H9 (cell line): Measurements from ENCODE around the gene FDX2. TPM values are rescaled to one million over a fixed set of nuclear protein-coding genes. Genes with fewer than 3 reads are reported as not detected.

Experiments
- DNase-seq: peaks from one replicate; pipeline ENCODE4 v3.0.0-alpha.2; 2017
- H2AFZ ChIP-seq: one replicate; pipeline ENCODE4 v1.6.1; 2013; ENCODE audit warnings: mild to moderate bottlenecking, low read length, control low read depth, moderate library complexity
- H2AK5ac ChIP-seq: 2 replicates; pipeline ENCODE4 v1.6.1; 2013; ENCODE audit warnings: low read length, control low read depth, mixed read lengths; ENCODE audit not compliant: insufficient read length
- H2BK120ac ChIP-seq: one replicate; pipeline ENCODE4 v1.6.1; 2013; ENCODE audit warnings: low read depth, mild to moderate bottlenecking, low read length, control low read depth, inconsistent platforms; ENCODE audit not compliant: poor library complexity, severe bottlenecking
- H2BK12ac ChIP-seq: 2 replicates; pipeline ENCODE4 v1.6.1; 2013; ENCODE audit warnings: low read length, control low read depth, mixed read lengths, low read depth; ENCODE audit not compliant: insufficient read length
- H2BK15ac ChIP-seq: 2 replicates; pipeline ENCODE4 v1.6.1; 2013; ENCODE audit warnings: low read depth, low read length, control low read depth
- H2BK20ac ChIP-seq: one replicate; pipeline ENCODE4 v1.6.1; 2013; ENCODE audit warnings: low read depth, mild to moderate bottlenecking, low read length, control low read depth, inconsistent platforms; ENCODE audit not compliant: poor library complexity, severe bottlenecking
- H2BK5ac ChIP-seq: 2 replicates; pipeline ENCODE4 v1.6.1; 2013; ENCODE audit warnings: low read length, control low read depth, mixed read lengths; ENCODE audit not compliant: insufficient read length
- H3K14ac ChIP-seq: 2 replicates; pipeline ENCODE4 v1.6.1; 2013; ENCODE audit warnings: low read length, control low read depth; ENCODE audit not compliant: insufficient read depth
- H3K18ac ChIP-seq: 2 replicates; pipeline ENCODE4 v1.6.1; 2013; ENCODE audit warnings: low read depth, mild to moderate bottlenecking, mixed read lengths, low read length, control low read depth; ENCODE audit not compliant: insufficient read length
- H3K23ac ChIP-seq: 2 replicates; pipeline ENCODE4 v1.6.1; 2013; ENCODE audit warnings: low read length, control low read depth, mixed read lengths, low read depth; ENCODE audit not compliant: insufficient read length
- H3K23me2 ChIP-seq: 2 replicates; pipeline ENCODE4 v1.6.1; 2013; ENCODE audit warnings: low read depth, mild to moderate bottlenecking, mixed read lengths, low read length, control low read depth; ENCODE audit not compliant: insufficient read length, poor library complexity, severe bottlenecking
- H3K27ac ChIP-seq: 2 replicates; pipeline ENCODE4 v1.5.1; 2013; ENCODE audit warnings: low read length, control low read depth, mixed read lengths, low read depth; ENCODE audit not compliant: insufficient read length
- H3K27me3 ChIP-seq: 2 replicates; pipeline ENCODE4 v1.6.1; 2013; ENCODE audit warnings: low read length, control low read depth, inconsistent platforms; ENCODE audit not compliant: insufficient read depth
- H3K4ac ChIP-seq: 2 replicates; pipeline ENCODE4 v1.6.1; 2013; ENCODE audit warnings: low read depth, mild to moderate bottlenecking, control low read depth, inconsistent platforms, low read length, moderate library complexity
- H3K4me1 ChIP-seq: 2 replicates; pipeline ENCODE4 v1.6.1; 2013; ENCODE audit warnings: low read length, control low read depth, inconsistent platforms; ENCODE audit not compliant: insufficient read depth
- H3K4me2 ChIP-seq: 2 replicates; pipeline ENCODE4 v1.6.1; 2013; ENCODE audit warnings: low read length, control low read depth, mixed read lengths; ENCODE audit not compliant: insufficient read length, insufficient read depth
- H3K56ac ChIP-seq: 2 replicates; pipeline ENCODE4 v1.6.1; 2013; ENCODE audit warnings: low read depth, mild to moderate bottlenecking, mixed read lengths, low read length, control low read depth; ENCODE audit not compliant: insufficient read length
- H3K79me1 ChIP-seq: 2 replicates; pipeline ENCODE4 v1.6.1; 2013; ENCODE audit warnings: low read depth, mild to moderate bottlenecking, moderate library complexity, low read length, control low read depth, inconsistent platforms; ENCODE audit not compliant: insufficient read depth, poor library complexity, severe bottlenecking
- H3K79me2 ChIP-seq: 2 replicates; pipeline ENCODE4 v1.6.1; 2013; ENCODE audit warnings: low read length, control low read depth, inconsistent platforms; ENCODE audit not compliant: insufficient read depth
- H3K9ac ChIP-seq: 2 replicates; pipeline ENCODE4 v1.6.1; 2013; ENCODE audit warnings: low read length, control low read depth, mixed read lengths; ENCODE audit not compliant: insufficient read length; ENCODE audit errors: extremely low read depth
- H3K9me3 ChIP-seq: one replicate; pipeline ENCODE4 v1.6.1; 2013; ENCODE audit warnings: low read depth, low read length, inconsistent platforms; ENCODE audit not compliant: control insufficient read depth
- H3T11ph ChIP-seq: one replicate; pipeline ENCODE4 v1.6.1; 2013; ENCODE audit warnings: mild to moderate bottlenecking, low read length, control low read depth, inconsistent platforms
- H4K20me1 ChIP-seq: one replicate; pipeline ENCODE4 v1.6.1; 2013; ENCODE audit not compliant: control insufficient read depth, insufficient read length, insufficient read depth
- H4K5ac ChIP-seq: 2 replicates; pipeline ENCODE4 v1.6.1; 2013; ENCODE audit warnings: low read depth, mild to moderate bottlenecking, mixed read lengths, low read length, control low read depth; ENCODE audit not compliant: insufficient read length
- H4K8ac ChIP-seq: replicated peaks from 2 replicates; pipeline ENCODE4 v1.6.1; 2013; ENCODE audit warnings: low read length, control low read depth, mixed read lengths, low read depth; ENCODE audit not compliant: insufficient read length
- H4K91ac ChIP-seq: 2 replicates; pipeline ENCODE4 v1.6.1; 2013; ENCODE audit warnings: low read depth, mild to moderate bottlenecking, moderate library complexity, mixed read lengths, low read length, control low read depth; ENCODE audit not compliant: insufficient read length
- H3K27ac Mint-ChIP-seq, 3 experiments: 2 replicates in 2 of 3; 3 replicates in 1 of 3; pipeline ENCODE4 v1.8.0; 2020 to 2021; ENCODE audit warnings: mixed read lengths in 3 of 3, mild to moderate bottlenecking in 1 of 3, moderate library complexity in 1 of 3
- H3K27me3 Mint-ChIP-seq: 2 replicates; pipeline ENCODE4 v1.8.0; 2021; ENCODE audit warnings: low read depth, mild to moderate bottlenecking, moderate library complexity, mixed read lengths
- H3K36me3 Mint-ChIP-seq, 3 experiments: 2 replicates in 2 of 3; 3 replicates in 1 of 3; pipeline ENCODE4 v1.8.0; 2020 to 2021; ENCODE audit warnings: low read depth in 3 of 3, mixed read lengths in 3 of 3; ENCODE audit not compliant: insufficient read depth in 1 of 3
- H3K4me1 Mint-ChIP-seq, 2 experiments: 2 replicates each; pipeline ENCODE4 v1.8.0; 2020; ENCODE audit warnings: mixed read lengths in 2 of 2
- H3K4me3 Mint-ChIP-seq, 2 experiments: 2 replicates in 1 of 2; 3 replicates in 1 of 2; pipeline ENCODE4 v1.8.0; 2020 to 2021; ENCODE audit warnings: mild to moderate bottlenecking in 2 of 2, mixed read lengths in 2 of 2, moderate library complexity in 1 of 2
- H3K9me3 Mint-ChIP-seq, 2 experiments: 2 replicates in 1 of 2; 3 replicates in 1 of 2; pipeline ENCODE4 v1.8.0; 2020; ENCODE audit warnings: mild to moderate bottlenecking in 2 of 2, mixed read lengths in 2 of 2, moderate library complexity in 1 of 2
- WGBS: extraction: QIAGEN DNeasy Blood & Tissue Kit; methylation state at CpG from one replicate; pipeline ENCODE4 v1.1.7; 2013; ENCODE audit warnings: missing lambda C conversion rate, low lambda C conversion rate, mixed read lengths; ENCODE audit not compliant: insufficient read length; ENCODE audit errors: extremely low coverage; 5-methylcytosine and 5-hydroxymethylcytosine counted together
- total RNA-seq: library from RNA; stranded (reverse); gene quantifications from 2 replicates; pipeline ENCODE4 v1.2.1, GENCODE V29; 2021
- TF ChIP-seq, protein P1 (sequence below): fragments of 200-600 bp; sonication (generic); conservative IDR thresholded peaks from 3 replicates; pipeline ENCODE4 v1.8.0; 2021; ENCODE audit warnings: antibody characterized with exemption, mild to moderate bottlenecking

Gene FDX2
- total RNA-seq, 1 experiment from 2014 or later = 27.7 TPM

GRCh38 chr19:10328558-10329429 lies 13.0 kb upstream of the FDX2 start:
- Histone ChIP-seq H3T11ph (no peak overlapping the region), H2AK5ac (no peak overlapping the region), H3K23ac (no peak overlapping the region), H4K8ac (no peak overlapping the region), H3K14ac (no peak overlapping the region), H3K4me1 (no peaks in the 10 kb centered on the region), H2BK20ac (no peak overlapping the region), H2BK15ac (no peak overlapping the region), H3K4me2 (no peak overlapping the region), H4K91ac (no peak overlapping the region), H3K56ac (no peak overlapping the region), H4K20me1 (no peaks in the 10 kb centered on the region), H2BK12ac (no peak overlapping the region), H3K23me2 (peaks cover 10% of the 10 kb centered on the region), H3K9ac (no peak overlapping the region), H2BK5ac (no peak overlapping the region), H3K27ac (no peak overlapping the region), H2BK120ac (no peak overlapping the region), H3K79me2 (peaks cover 8% of the 10 kb centered on the region; the same call in 1 of the 2 replicates), H3K27me3 (no peaks in the 10 kb centered on the region), H2AFZ (no peak overlapping the region), H3K79me1 (peaks cover 4% of the 10 kb centered on the region), H4K5ac (no peak overlapping the region), H3K18ac (no peak overlapping the region), H3K9me3 (no peaks in the 10 kb centered on the region), H3K4ac (no peak overlapping the region)
- no CpG with 5 or more reads among the region's 41 CpGs for WGBS
- peaks cover 19 to 70% (median 57%) of the 10 kb centered on the region in 3 experiments; a peak in 6 of 7 replicates for H3K36me3 Mint-ChIP-seq
- H3K27me3 Mint-ChIP-seq = no peaks in the 10 kb centered on the region
- no peak overlapping the region for H3K4me3 Mint-ChIP-seq
- H3K27ac Mint-ChIP-seq = no peak overlapping the region
- no peaks in the 10 kb centered on the region; a peak in 1 of 5 replicates for H3K9me3 Mint-ChIP-seq
- no peak for DNase-seq
- TF ChIP-seq, protein P1, sequence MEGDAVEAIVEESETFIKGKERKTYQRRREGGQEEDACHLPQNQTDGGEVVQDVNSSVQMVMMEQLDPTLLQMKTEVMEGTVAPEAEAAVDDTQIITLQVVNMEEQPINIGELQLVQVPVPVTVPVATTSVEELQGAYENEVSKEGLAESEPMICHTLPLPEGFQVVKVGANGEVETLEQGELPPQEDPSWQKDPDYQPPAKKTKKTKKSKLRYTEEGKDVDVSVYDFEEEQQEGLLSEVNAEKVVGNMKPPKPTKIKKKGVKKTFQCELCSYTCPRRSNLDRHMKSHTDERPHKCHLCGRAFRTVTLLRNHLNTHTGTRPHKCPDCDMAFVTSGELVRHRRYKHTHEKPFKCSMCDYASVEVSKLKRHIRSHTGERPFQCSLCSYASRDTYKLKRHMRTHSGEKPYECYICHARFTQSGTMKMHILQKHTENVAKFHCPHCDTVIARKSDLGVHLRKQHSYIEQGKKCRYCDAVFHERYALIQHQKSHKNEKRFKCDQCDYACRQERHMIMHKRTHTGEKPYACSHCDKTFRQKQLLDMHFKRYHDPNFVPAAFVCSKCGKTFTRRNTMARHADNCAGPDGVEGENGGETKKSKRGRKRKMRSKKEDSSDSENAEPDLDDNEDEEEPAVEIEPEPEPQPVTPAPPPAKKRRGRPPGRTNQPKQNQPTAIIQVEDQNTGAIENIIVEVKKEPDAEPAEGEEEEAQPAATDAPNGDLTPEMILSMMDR = no peak
- H3K4me1 Mint-ChIP-seq = peaks cover 7 to 10% of the 10 kb centered on the region in 2 experiments
